H1 (cell line): ENCODE measurements around the gene ASTN1. TPM values are rescaled to one million over a fixed set of nuclear protein-coding genes. Genes with fewer than 3 reads are reported as not detected.

Experiments used
- CTCF ChIA-PET: fragments of 300-600 bp; sonication (Branson Sonifier 250); formaldehyde crosslinking; loops from one replicate; lab custom pipeline; 2021; ENCODE audit not compliant: partially characterized antibody; lab: Charles Lee
- POLR2A ChIA-PET: fragments of 300-600 bp; sonication (Branson Sonifier 250); formaldehyde crosslinking; loops from one replicate; lab custom pipeline; 2021; ENCODE audit warnings: inconsistent platforms; ENCODE audit not compliant: partially characterized antibody; lab: Charles Lee
- DNase-seq, 2 experiments: peaks; one replicate each; pipeline versions ENCODE4 v3.0.0 to v3.0.0-alpha.2; 2010 to 2022; ENCODE audit warnings: low spot score in 2 of 2, low read depth in 1 of 2, mixed read lengths in 1 of 2
- FAIRE-seq: peaks from 2 replicates; lab custom pipeline; 2011; peaks lifted over from hg19 to GRCh38; lab: Jason Lieb, UNC
- H2AFZ ChIP-seq: 2 replicates; pipeline ENCODE4 v1.8.1; 2012; ENCODE audit warnings: low read length, inconsistent platforms
- H2AK5ac ChIP-seq: 2 replicates; pipeline ENCODE4 v1.6.1; 2013; ENCODE audit warnings: low read depth, low read length
- H2BK120ac ChIP-seq: replicated peaks from 2 replicates; pipeline ENCODE3; 2013; ENCODE audit warnings: low read depth, low read length, inconsistent platforms
- H2BK12ac ChIP-seq: 2 replicates; pipeline ENCODE4 v1.6.1; 2013; ENCODE audit warnings: low read depth, low read length
- H2BK15ac ChIP-seq: 2 replicates; pipeline ENCODE4 v1.6.1; 2013; ENCODE audit warnings: low read length
- H2BK20ac ChIP-seq: 2 replicates; pipeline ENCODE4 v1.6.1; 2013; ENCODE audit warnings: low read length
- H2BK5ac ChIP-seq: 2 replicates; pipeline ENCODE4 v1.6.1; 2013; ENCODE audit warnings: low read depth, low read length
- H3K14ac ChIP-seq: 2 replicates; pipeline ENCODE4 v1.6.1; 2013; ENCODE audit warnings: inconsistent platforms; ENCODE audit not compliant: insufficient read length
- H3K18ac ChIP-seq: 2 replicates; pipeline ENCODE4 v1.6.1; 2013; ENCODE audit warnings: low read length; ENCODE audit errors: extremely low read depth
- H3K23ac ChIP-seq: 2 replicates; pipeline ENCODE4 v1.6.1; 2013; ENCODE audit warnings: inconsistent platforms; ENCODE audit not compliant: insufficient read length
- H3K23me2 ChIP-seq: 2 replicates; pipeline ENCODE4 v1.6.1; 2013; ENCODE audit warnings: low read depth, low read length
- H3K27ac ChIP-seq: 2 replicates; pipeline ENCODE4 v1.6.1; 2011; ENCODE audit warnings: low read depth, low read length, inconsistent platforms
- H3K27me3 ChIP-seq, 4 experiments: replicated peaks in 1 of 4; 1 replicate in 1 of 4; 2 replicates in 3 of 4; pipeline versions ENCODE4 v1.6.1 to v1.8.1; 2011 to 2013; ENCODE audit warnings: low read length in 3 of 4, mild to moderate bottlenecking in 3 of 4, inconsistent platforms in 2 of 4, mixed read lengths in 2 of 4, moderate library complexity in 1 of 4; ENCODE audit not compliant: control insufficient read depth in 3 of 4, insufficient read depth in 3 of 4; ENCODE audit errors: extremely low read depth in 1 of 4
- H3K36me3 ChIP-seq, 4 experiments: 2 replicates each; pipeline versions ENCODE4 v1.6.1 to v1.8.1; 2011 to 2013; ENCODE audit warnings: mild to moderate bottlenecking in 4 of 4, low read length in 3 of 4, moderate library complexity in 2 of 4, control low read depth in 1 of 4, inconsistent platforms in 1 of 4; ENCODE audit not compliant: insufficient read depth in 4 of 4, control insufficient read depth in 2 of 4
- H3K4ac ChIP-seq: replicated peaks from 2 replicates; pipeline ENCODE3; 2013; ENCODE audit warnings: low read length, low read depth, mixed read lengths, inconsistent platforms; ENCODE audit not compliant: insufficient read length
- H3K4me1 ChIP-seq, 4 experiments: replicated peaks in 1 of 4; 1 replicate in 1 of 4; 2 replicates in 3 of 4; pipeline versions ENCODE4 v1.6.1 to v1.8.1; 2011 to 2013; ENCODE audit warnings: low read length in 3 of 4, inconsistent platforms in 2 of 4, mixed read lengths in 1 of 4; ENCODE audit not compliant: insufficient read depth in 4 of 4, control insufficient read depth in 3 of 4
- H3K4me2 ChIP-seq, 2 experiments: 2 replicates each; pipeline versions ENCODE4 v1.6.1 to v1.8.1; 2011 to 2013; ENCODE audit warnings: low read depth in 2 of 2, low read length in 2 of 2, control low read depth in 1 of 2, inconsistent platforms in 1 of 2, mild to moderate bottlenecking in 1 of 2; ENCODE audit not compliant: insufficient read depth in 1 of 2
- H3K4me3 ChIP-seq, 4 experiments: fragments of 200-600, 300-600 bp in 1 of 4; sonication (generic), shearing (Covaris generic), sonication (Bioruptor Twin) in 1 of 4; 2 replicates each; pipeline versions ENCODE4 v1.5.1 to v1.8.1; 2011 to 2016; ENCODE audit warnings: low read length in 4 of 4, low read depth in 3 of 4, control low read depth in 2 of 4, inconsistent platforms in 2 of 4, mild to moderate bottlenecking in 2 of 4, mixed read lengths in 1 of 4, moderate library complexity in 1 of 4; ENCODE audit not compliant: insufficient read depth in 2 of 4; ENCODE audit errors: extremely low read depth in 1 of 4
- H3K56ac ChIP-seq: replicated peaks from 2 replicates; pipeline ENCODE3; 2013; ENCODE audit warnings: low read depth, mild to moderate bottlenecking, mixed read lengths, low read length, inconsistent platforms; ENCODE audit not compliant: insufficient read length
- H3K79me1 ChIP-seq: 2 replicates; pipeline ENCODE4 v1.6.1; 2013; ENCODE audit warnings: low read depth, low read length, control low read depth
- H3K79me2 ChIP-seq, 2 experiments: 2 replicates each; pipeline versions ENCODE4 v1.6.1 to v1.8.1; 2012 to 2013; ENCODE audit warnings: low read length in 2 of 2, mild to moderate bottlenecking in 2 of 2, inconsistent platforms in 1 of 2; ENCODE audit not compliant: insufficient read depth in 2 of 2, control insufficient read depth in 1 of 2
- H3K9ac ChIP-seq, 4 experiments: replicated peaks in 1 of 4; 1 replicate in 1 of 4; 2 replicates in 3 of 4; pipeline versions ENCODE4 v1.6.1 to v1.8.1; 2011 to 2013; ENCODE audit warnings: low read depth in 3 of 4, low read length in 3 of 4, control low read depth in 2 of 4, mild to moderate bottlenecking in 2 of 4, moderate library complexity in 2 of 4, inconsistent platforms in 1 of 4; ENCODE audit errors: extremely low read depth in 1 of 4
- H3K9me3 ChIP-seq, 2 experiments: 2 replicates each; pipeline versions ENCODE4 v1.6.1 to v1.8.1; 2012 to 2013; ENCODE audit warnings: mild to moderate bottlenecking in 2 of 2, moderate library complexity in 2 of 2, control low read depth in 1 of 2, inconsistent platforms in 1 of 2, low read depth in 1 of 2, low read length in 1 of 2, mixed read lengths in 1 of 2; ENCODE audit not compliant: insufficient read depth in 2 of 2
- H4K20me1 ChIP-seq, 2 experiments: replicated peaks in 1 of 2; 2 replicates each; pipeline versions ENCODE3 to v1.8.1; 2011 to 2013; ENCODE audit warnings: inconsistent platforms in 2 of 2, low read length in 2 of 2, mild to moderate bottlenecking in 1 of 2; ENCODE audit not compliant: insufficient read depth in 2 of 2, control insufficient read depth in 1 of 2
- H4K5ac ChIP-seq: 2 replicates; pipeline ENCODE4 v1.6.1; 2013; ENCODE audit warnings: low read length, low read depth, mixed read lengths, inconsistent platforms; ENCODE audit not compliant: insufficient read length
- H4K8ac ChIP-seq: 2 replicates; pipeline ENCODE4 v1.8.0; 2013; ENCODE audit warnings: mild to moderate bottlenecking, moderate library complexity, low read length, inconsistent platforms; ENCODE audit not compliant: insufficient read depth; ENCODE audit errors: extremely low read depth
- H4K91ac ChIP-seq: replicated peaks from 2 replicates; pipeline ENCODE3; 2013; ENCODE audit warnings: low read length, mixed read lengths, inconsistent platforms; ENCODE audit not compliant: insufficient read length
- CTCF ChIP-seq, 3 experiments: IDR thresholded peaks; 1 replicate in 2 of 3; 2 replicates in 1 of 3; pipeline versions ENCODE4 v1.5.1 to v1.6.1; 2011; ENCODE audit warnings: low read length in 3 of 3, mild to moderate bottlenecking in 3 of 3, inconsistent platforms in 2 of 3, low read depth in 1 of 3, moderate library complexity in 1 of 3; ENCODE audit not compliant: insufficient read depth in 1 of 3; ENCODE audit errors: control extremely low read depth in 1 of 3
- GTF2F1 ChIP-seq: IDR thresholded peaks from 2 replicates; pipeline ENCODE4 v1.6.1; 2012; ENCODE audit warnings: low read depth, low read length, improper control_type of control experiment, borderline replicate concordance
- KDM4A ChIP-seq: IDR thresholded peaks from one replicate; pipeline ENCODE4 v1.7.1; 2012; ENCODE audit warnings: low read depth, mild to moderate bottlenecking, moderate library complexity, low read length, inconsistent platforms; ENCODE audit not compliant: severe bottlenecking
- KDM5A ChIP-seq: fragments of 200-600 bp; IDR thresholded peaks from 2 replicates; pipeline ENCODE4 v1.7.1; 2012; ENCODE audit warnings: mild to moderate bottlenecking, low read length, inconsistent platforms, mixed read lengths
- SAP30 ChIP-seq: fragments of 300-600 bp; sonication (generic); IDR thresholded peaks from 2 replicates; pipeline ENCODE4 v1.7.1; 2012; ENCODE audit warnings: low read length, moderate library complexity, mild to moderate bottlenecking, inconsistent platforms; ENCODE audit not compliant: insufficient read depth, insufficient replicate concordance
- SP4 ChIP-seq: IDR thresholded peaks from 2 replicates; pipeline ENCODE4 v1.6.1; 2012; ENCODE audit warnings: low read length, inconsistent platforms
- YY1 ChIP-seq: IDR thresholded peaks from 2 replicates; pipeline ENCODE4 v1.6.1; 2011; ENCODE audit warnings: low read depth, mild to moderate bottlenecking, low read length
- WGBS, 2 experiments: shearing (Covaris generic) in 1 of 2; methylation state at CpG; one replicate each; pipeline versions ENCODE4 v1.1.6 to v1.1.7; 2013 to 2015; ENCODE audit warnings: low lambda C conversion rate in 2 of 2, mixed read lengths in 2 of 2, inconsistent platforms in 1 of 2, low coverage in 1 of 2, missing lambda C conversion rate in 1 of 2; ENCODE audit not compliant: insufficient replicate concordance in 2 of 2, insufficient coverage in 1 of 2, insufficient read length in 1 of 2; ENCODE audit errors: extremely low coverage in 1 of 2, missing lambda C conversion rate in 1 of 2; 5-methylcytosine and 5-hydroxymethylcytosine counted together
- polyA plus RNA-seq, 7 experiments: library from polyadenylated mRNA; depleted of rRNA in 3 of 7; stranded (reverse) in 5 of 7; unstranded in 2 of 7; fragments of >200 nt in 5 of 7; fragments of 200-250 nt in 2 of 7; gene quantifications; 1 replicate in 5 of 7; 2 replicates in 1 of 7; 4 replicates in 1 of 7; pipeline versions ENCODE4 v1.2.1 to v1.2.3, GENCODE V29; 2011 to 2013; ENCODE audit warnings: missing spikeins in 2 of 7, mixed read lengths in 2 of 7
- total RNA-seq: library from RNA; stranded (reverse); fragmentation: NEBNext Ultra II Directional; extraction: Animal tissue kit (Norgen Biotek cat#: 25700); gene quantifications from 2 replicates; pipeline ENCODE4 v1.2.1, GENCODE V29; 2021

Gene ASTN1
- total and polyA plus RNA-seq, 2 of the 8 experiments (the other 6 are each of a cell fraction or from before 2014, with no cell fraction given): 2.9 to 4.1 TPM

- Histone ChIP-seq H3K4me1 (no peaks in the 10 kb centered on the region), H3K56ac (no peak overlapping the region), H2BK120ac (no peak overlapping the region), H2BK20ac (no peak overlapping the region), H4K5ac (no peak overlapping the region), H3K27me3 (no peaks in the 10 kb centered on the region), H4K8ac (no peak overlapping the region), H3K79me2 (no peaks in the 10 kb centered on the region), H4K20me1 (no peaks in the 10 kb centered on the region), H3K79me1 (no peaks in the 10 kb centered on the region), H2BK12ac (no peak overlapping the region), H3K36me3 (no peaks in the 10 kb centered on the region; a peak in 2 of 8 replicates), H3K27ac (no peak overlapping the region), H2AK5ac (no peak overlapping the region), H4K91ac (no peak overlapping the region), H2BK15ac (no peak overlapping the region), H3K9me3 (no peaks in the 10 kb centered on the region), H3K9ac (no peak overlapping the region), H3K4ac (no peak overlapping the region), H3K4me3 (no peak overlapping the region), H3K14ac (no peak overlapping the region), H3K4me2 (no peak overlapping the region), H3K23ac (no peak overlapping the region), H3K18ac (no peak overlapping the region), H2AFZ (no peak overlapping the region), H2BK5ac (no peak overlapping the region), H3K23me2 (0 out of 2 replicates have a peak, but pooled peaks cover 2% of the 10 kb centered on the region)
- WGBS, 2 experiments: 95% methylated on average over 1 of the region's 1 CpG; no CpG with 5 or more reads in 1 of the 2 experiments
- FAIRE-seq: no peak
- ChIA-PET POLR2A (no interaction called here), CTCF (interaction anchor here (3.1 kb wide), 1 partner anchor 75 kb away, joined by 8 read pairs; no protein-coding TSS in a partner anchor)
- no peak for TF ChIP-seq CTCF (IDR thresholded peaks at IDR 0.05; ENCODE audit: control extremely low read depth in 1 of 3, insufficient read depth in 1 of 3, low read depth in 1 of 3, low read length in 3 of 3)
- TF ChIP-seq SP4: no peak
- no peak for TF ChIP-seq KDM4A
- no peak for TF ChIP-seq SAP30
- TF ChIP-seq YY1: no peak
- TF ChIP-seq GTF2F1: no peak
- TF ChIP-seq KDM5A: no peak
- DNase-seq: no peak
Measured at GRCh38 chr1:177106196-177106595, 58.3 kb downstream of the ASTN1 start.
